OCI-LY7 (cell line): Measurements from ENCODE around the gene LCMT1. TPM values are rescaled to one million over a fixed set of nuclear protein-coding genes. Genes with fewer than 3 reads are reported as not detected.

ENCODE experiments used
- BruUV-seq: library from RNA; stranded (reverse); fragments of 400-500 nt; replicated peaks from 2 replicates; lab custom pipeline; 2021; lab: Mats Ljungman, UMichigan
- CTCF ChIA-PET: fragments of 300-600 bp; sonication (Branson Sonifier 250); formaldehyde crosslinking; loops from one replicate; lab custom pipeline; 2022; ENCODE audit warnings: antibody characterized with exemption; ENCODE audit not compliant: unreplicated experiment; lab: Charles Lee
- POLR2A ChIA-PET: fragments of 300-600 bp; sonication (Branson Sonifier 250); formaldehyde crosslinking; loops from one replicate; lab custom pipeline; 2022; ENCODE audit warnings: antibody characterized with exemption; lab: Charles Lee
- DNase-seq: peaks from one replicate; pipeline ENCODE4 v3.0.0-alpha.2; 2015; ENCODE audit warnings: low spot score
- H2AFZ ChIP-seq: fragments of 200-600 bp; sonication (generic), shearing (Covaris generic); 2 replicates; pipeline ENCODE4 v1.6.1; 2014; ENCODE audit warnings: mild to moderate bottlenecking, antibody characterized with exemption, low read length, moderate library complexity
- H3K27ac ChIP-seq: fragments of 200-600 bp; sonication (generic); 2 replicates; pipeline ENCODE4 v1.5.1; 2014; ENCODE audit warnings: mixed run types, low read depth, mild to moderate bottlenecking, moderate library complexity, low read length, inconsistent platforms; ENCODE audit not compliant: poor library complexity, severe bottlenecking
- H3K36me3 ChIP-seq: fragments of 200-600 bp; sonication (generic); 2 replicates; pipeline ENCODE4 v1.6.1; 2014; ENCODE audit warnings: mild to moderate bottlenecking, antibody characterized with exemption, low read length, moderate library complexity, mixed read lengths; ENCODE audit not compliant: insufficient read depth
- H3K4me1 ChIP-seq: fragments of 200-600 bp; sonication (generic); 2 replicates; pipeline ENCODE4 v1.5.1; 2014; ENCODE audit warnings: mild to moderate bottlenecking, low read length; ENCODE audit not compliant: insufficient read depth, poor library complexity, severe bottlenecking
- H3K4me2 ChIP-seq: fragments of 200-600 bp; sonication (generic); 2 replicates; pipeline ENCODE4 v1.6.1; 2014; ENCODE audit warnings: mild to moderate bottlenecking, low read length
- H3K4me3 ChIP-seq: fragments of 200-600 bp; sonication (generic); 2 replicates; pipeline ENCODE4 v1.5.1; 2014; ENCODE audit warnings: mild to moderate bottlenecking, low read depth, low read length; ENCODE audit not compliant: poor library complexity, severe bottlenecking
- H3K79me2 ChIP-seq: fragments of 200-600 bp; sonication (generic); 2 replicates; pipeline ENCODE4 v1.6.1; 2016; ENCODE audit warnings: low read depth, mild to moderate bottlenecking, low read length, moderate library complexity, mixed read lengths; ENCODE audit not compliant: insufficient read depth
- H3K9me2 ChIP-seq: fragments of 200-600 bp; sonication (generic); 2 replicates; pipeline ENCODE4 v1.6.1; 2016; ENCODE audit warnings: mild to moderate bottlenecking, low read length, mixed read lengths; ENCODE audit not compliant: insufficient read depth
- H3K9me3 ChIP-seq: fragments of 200-600 bp; sonication (generic); 2 replicates; pipeline ENCODE4 v1.6.1; 2014; ENCODE audit warnings: mild to moderate bottlenecking, mixed run types, low read length, mixed read lengths
- H4K20me1 ChIP-seq: fragments of 200-600 bp; sonication (generic); 2 replicates; pipeline ENCODE4 v1.6.1; 2014; ENCODE audit warnings: mild to moderate bottlenecking, antibody characterized with exemption, low read length, moderate library complexity, mixed read lengths; ENCODE audit not compliant: insufficient read depth
- EZH2phosphoT487 ChIP-seq: fragments of 200-600 bp; sonication (generic); IDR thresholded peaks from 2 replicates; pipeline ENCODE4 v1.6.1; 2018; ENCODE audit warnings: low read depth, borderline replicate concordance, mild to moderate bottlenecking, mixed run types, antibody characterized with exemption, low read length, moderate library complexity, mixed read lengths
- intact Hi-C: fragments of 100-400 bp; cut with micrococcal nuclease; formaldehyde crosslinking; loops from one replicate; pipeline ENCODE4 v1.10.0; 2022; ENCODE audit not compliant: unreplicated experiment
- total RNA-seq, 2 experiments: library from RNA; depleted of rRNA in 1 of 2; stranded (reverse); fragments of >200 nt in 1 of 2; shearing (Covaris generic) in 1 of 2; gene quantifications; 2 replicates each; pipeline ENCODE4 v1.2.3, GENCODE V29; 2014 to 2022
- TF ChIP-seq, protein P1 (sequence below): fragments of 200-600 bp; sonication (generic); conservative IDR thresholded peaks from 2 replicates; pipeline ENCODE4 v1.5.1; 2014; ENCODE audit warnings: mild to moderate bottlenecking, antibody characterized with exemption, low read length, moderate library complexity, mixed read lengths

Gene LCMT1
- total RNA-seq, 2 experiments from 2014 or later = 19.4 to 42.0 TPM

DNA sequence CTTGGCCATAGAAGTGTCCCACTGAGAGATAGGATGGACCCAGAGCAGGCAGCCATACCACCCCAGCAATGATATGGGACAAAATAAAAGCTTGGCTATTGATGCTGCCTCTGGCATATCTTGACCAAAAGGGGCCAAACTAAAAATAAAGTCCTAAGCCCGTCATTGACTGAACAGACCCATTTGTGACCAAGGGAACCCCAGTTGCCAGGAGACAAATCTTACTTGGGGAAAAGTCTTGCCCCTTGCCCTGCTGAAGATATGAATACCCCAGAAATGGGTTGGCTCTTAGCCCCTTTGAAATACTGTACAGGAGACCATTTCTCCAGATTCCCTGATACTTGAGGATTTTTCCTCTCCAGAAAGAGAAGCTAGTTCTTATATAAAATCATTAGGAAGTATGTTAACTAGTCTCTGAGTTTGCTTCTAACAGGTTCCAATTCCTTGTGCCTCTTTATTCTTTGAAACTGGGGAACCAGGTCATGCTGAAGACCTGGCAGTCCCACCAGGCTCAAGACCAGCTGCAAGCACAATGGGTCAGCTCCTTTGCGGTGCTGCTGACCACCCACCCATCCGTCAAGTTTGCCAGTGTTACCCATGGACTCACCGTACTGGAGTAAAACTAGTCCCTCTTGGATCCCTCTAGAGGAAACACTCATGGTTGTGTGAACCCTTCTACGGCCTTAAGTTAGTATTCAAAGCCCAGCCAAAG, 31.0 kb upstream of the LCMT1 start:
- ChIA-PET POLR2A (interaction anchor here (0.6 to 1.0 kb wide), 3 partner anchors 9 to 10 kb away, joined by 3 to 4 read pairs (median 3); no protein-coding TSS in a partner anchor), CTCF (no interaction called here)
- TF ChIP-seq, protein P1, sequence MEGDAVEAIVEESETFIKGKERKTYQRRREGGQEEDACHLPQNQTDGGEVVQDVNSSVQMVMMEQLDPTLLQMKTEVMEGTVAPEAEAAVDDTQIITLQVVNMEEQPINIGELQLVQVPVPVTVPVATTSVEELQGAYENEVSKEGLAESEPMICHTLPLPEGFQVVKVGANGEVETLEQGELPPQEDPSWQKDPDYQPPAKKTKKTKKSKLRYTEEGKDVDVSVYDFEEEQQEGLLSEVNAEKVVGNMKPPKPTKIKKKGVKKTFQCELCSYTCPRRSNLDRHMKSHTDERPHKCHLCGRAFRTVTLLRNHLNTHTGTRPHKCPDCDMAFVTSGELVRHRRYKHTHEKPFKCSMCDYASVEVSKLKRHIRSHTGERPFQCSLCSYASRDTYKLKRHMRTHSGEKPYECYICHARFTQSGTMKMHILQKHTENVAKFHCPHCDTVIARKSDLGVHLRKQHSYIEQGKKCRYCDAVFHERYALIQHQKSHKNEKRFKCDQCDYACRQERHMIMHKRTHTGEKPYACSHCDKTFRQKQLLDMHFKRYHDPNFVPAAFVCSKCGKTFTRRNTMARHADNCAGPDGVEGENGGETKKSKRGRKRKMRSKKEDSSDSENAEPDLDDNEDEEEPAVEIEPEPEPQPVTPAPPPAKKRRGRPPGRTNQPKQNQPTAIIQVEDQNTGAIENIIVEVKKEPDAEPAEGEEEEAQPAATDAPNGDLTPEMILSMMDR = no peak
- H4K20me1 ChIP-seq = no peaks in the 10 kb centered on the region
- no peaks in the 10 kb centered on the region for H3K79me2 ChIP-seq
- peaks cover 12% of the 10 kb centered on the region; the same call in 1 of the 2 replicates for H3K9me3 ChIP-seq
- H3K4me3 ChIP-seq = no peak overlapping the region
- H3K4me1 ChIP-seq = no peaks in the 10 kb centered on the region
- BruUV-seq = no TSS peak
- intact Hi-C loops = no loop called here
- no peaks in the 10 kb centered on the region; the same call in 1 of the 2 replicates for H3K36me3 ChIP-seq
- no peak overlapping the region for H2AFZ ChIP-seq
- no peak overlapping the region for H3K4me2 ChIP-seq
- no peak overlapping the region for H3K27ac ChIP-seq
- H3K9me2 ChIP-seq = no peaks in the 10 kb centered on the region
- DNase-seq = no peak

DNA sequence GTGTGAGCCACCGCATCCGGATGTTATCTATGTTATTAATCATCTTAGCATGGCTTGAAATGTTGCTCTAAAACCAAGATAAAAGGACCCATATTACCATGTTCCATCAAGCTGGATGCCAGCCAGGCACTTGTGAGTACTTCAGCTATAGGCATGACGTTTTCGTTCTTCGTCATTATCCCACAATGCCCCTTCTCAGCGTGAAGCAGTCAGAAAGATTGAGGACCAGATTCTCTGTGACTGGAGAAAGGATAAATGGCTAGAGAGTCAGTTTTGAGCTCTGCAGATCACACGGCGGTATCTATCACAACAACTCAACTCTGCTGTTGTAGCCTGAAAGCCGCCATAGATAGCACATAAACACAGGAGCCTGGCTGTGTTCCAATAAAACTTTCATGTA, 29.8 kb upstream of the LCMT1 start:
- CTCF ChIA-PET = no interaction called here
- BruUV-seq = no TSS peak
- intact Hi-C loops = no loop called here

DNA sequence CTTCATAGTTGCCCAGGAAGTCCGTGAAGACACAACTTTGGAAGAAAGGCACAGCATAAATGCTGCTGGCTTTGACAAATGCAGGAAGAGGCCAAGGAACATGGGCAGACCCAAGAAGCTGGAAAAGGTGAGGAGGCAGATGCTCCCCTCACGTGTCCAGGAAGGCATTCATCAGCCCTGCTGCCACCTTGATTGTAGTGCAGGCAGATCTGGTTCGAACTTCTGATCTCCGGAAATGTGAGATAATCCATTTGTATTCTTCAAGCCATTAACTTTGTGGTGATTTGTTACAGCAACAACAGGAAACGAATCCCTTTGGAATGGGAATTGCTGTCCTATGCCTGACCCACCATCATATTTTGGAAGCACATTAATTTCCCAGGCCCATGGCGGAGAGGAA, 28.5 kb upstream of the LCMT1 start:
- Histone ChIP-seq H3K79me2 (no peaks in the 10 kb centered on the region), H3K36me3 (no peaks in the 10 kb centered on the region; the same call in 1 of the 2 replicates), H3K9me3 (peaks cover 11% of the 10 kb centered on the region; the same call in 1 of the 2 replicates), H3K4me1 (no peaks in the 10 kb centered on the region), H3K4me2 (no peak overlapping the region), H2AFZ (no peak overlapping the region), H3K4me3 (no peak overlapping the region), H3K27ac (no peak overlapping the region), H4K20me1 (no peaks in the 10 kb centered on the region), H3K9me2 (no peaks in the 10 kb centered on the region)
- intact Hi-C loops = no loop called here
- CTCF ChIA-PET = no interaction called here
- no TSS peak for BruUV-seq
- no peak for DNase-seq
- TF ChIP-seq, protein P1 = no peak
- TF ChIP-seq EZH2phosphoT487 = no peak
- POLR2A ChIA-PET = no interaction called here

More for the DNA sequence above, 29.8 kb upstream of the LCMT1 start:
- H3K9me3 ChIP-seq = peaks cover 12% of the 10 kb centered on the region; the same call in 1 of the 2 replicates
- no peaks in the 10 kb centered on the region for H3K4me1 ChIP-seq
- no peaks in the 10 kb centered on the region for H3K79me2 ChIP-seq
- H4K20me1 ChIP-seq = no peaks in the 10 kb centered on the region
- DNase-seq = no peak
- H3K9me2 ChIP-seq = no peaks in the 10 kb centered on the region
- H3K4me3 ChIP-seq = no peak overlapping the region
- TF ChIP-seq EZH2phosphoT487 = no peak
- TF ChIP-seq, protein P1 = no peak
- no peak overlapping the region for H3K27ac ChIP-seq
- no peaks in the 10 kb centered on the region; the same call in 1 of the 2 replicates for H3K36me3 ChIP-seq
- H3K4me2 ChIP-seq = no peak overlapping the region
- POLR2A ChIA-PET = interaction anchor here (0.9 kb wide), 1 partner anchor 128 kb away, joined by 3 read pairs; no protein-coding TSS in a partner anchor
- no peak overlapping the region for H2AFZ ChIP-seq
